DMS53 treated with DMSO at 0.1 percent for 48 hours (cell line): ENCODE results near the gene NUP62.

ENCODE experiments used
- DNase-seq: peaks from one replicate; lab custom pipeline; 2025; ENCODE audit not compliant: unreplicated experiment; lab: John Stamatoyannopoulos, UW

Gene NUP62

GRCh38 chr19:49869484-49870308 is 59.6 kb downstream of the NUP62 start:
- peak; percentile 97 for DNase-seq

GRCh38 chr19:49869009-49869483 is 60.3 kb downstream of the NUP62 start:
- DNase-seq, result no peak

GRCh38 chr19:49866933-49867782 is 62.1 kb downstream of the NUP62 start, which contains the start of gene PNKP:
Gene PNKP (minus strand): TSS chr19:49867576. CDS start chr19:49867204, 372 bp downstream.
- DNase-seq, result peak; percentile 83

GRCh38 chr19:49864890-49865289 is 64.4 kb downstream of the NUP62 start:
- no peak for DNase-seq

- no peak for DNase-seq
Observed at GRCh38 chr19:49863935-49864320, 65.4 kb downstream of the NUP62 start.

- no peak for DNase-seq
Observed at GRCh38 chr19:49863254-49863934, 65.9 kb downstream of the NUP62 start.

GRCh38 chr19:49862391-49863253 is 66.7 kb downstream of the NUP62 start:
- DNase-seq, result no peak

- DNase-seq, result no peak
Observed at GRCh38 chr19:49861541-49862378, 67.5 kb downstream of the NUP62 start.

GRCh38 chr19:49861107-49861506 is 68.2 kb downstream of the NUP62 start:
- DNase-seq, result no peak

GRCh38 chr19:49860336-49861102 is 68.8 kb downstream of the NUP62 start:
- no peak for DNase-seq

GRCh38 chr19:49859682-49860335 is 69.5 kb downstream of the NUP62 start:
- DNase-seq, result no peak

- DNase-seq, result no peak
Observed at GRCh38 chr19:49858088-49858985, 71.0 kb downstream of the NUP62 start.

- DNase-seq, result no peak
Observed at GRCh38 chr19:49857838-49858087, 71.5 kb downstream of the NUP62 start.

- DNase-seq, result no peak
Observed at GRCh38 chr19:49857061-49857837, 72.1 kb downstream of the NUP62 start.
